ENCODE results near the gene CALML6. TPM values are rescaled to one million over a fixed set of nuclear protein-coding genes. Genes with fewer than 3 reads are reported as not detected.

The CALML6 gene
- total and polyA plus RNA-seq, 2 of the 4 experiments (the other 2 are of a cell fraction): 0.91 TPM; not detected in 1

GRCh38 chr1:1889090-1889750 is 25.8 kb upstream of the CALML6 start:
- dilution Hi-C loops (cut with HindIII; ENCODE audit: low sequenced_read_pairs, unreplicated experiment): loop anchor here (10.0 kb wide), 1 partner anchor 64 kb away; no protein-coding TSS in a partner anchor
- in situ Hi-C loops (cut with MboI; ENCODE audit: low sequenced_read_pairs): loop anchor here (10.0 kb wide), 1 partner anchor 94 kb away; no protein-coding TSS in a partner anchor
- H3K56ac ChIP-seq (ENCODE audit: extremely low read depth, insufficient read depth, low read length): peak overlapping the region; percentile 38; the same call in 1 of the 2 replicates
- BruUV-seq (replicated peaks): no TSS peak
- H2AK9ac ChIP-seq (replicated peaks; ENCODE audit: low read depth, low read length, poor library complexity): no peak overlapping the region
- H2BK20ac ChIP-seq (ENCODE audit: low read depth, low read length): no peak overlapping the region
- TF ChIP-seq CEBPB (IDR thresholded peaks at IDR 0.05; ENCODE audit: low read depth, low read length): peak; percentile 27; the same call in 1 of the 2 replicates
- TF ChIP-seq, protein P1, sequence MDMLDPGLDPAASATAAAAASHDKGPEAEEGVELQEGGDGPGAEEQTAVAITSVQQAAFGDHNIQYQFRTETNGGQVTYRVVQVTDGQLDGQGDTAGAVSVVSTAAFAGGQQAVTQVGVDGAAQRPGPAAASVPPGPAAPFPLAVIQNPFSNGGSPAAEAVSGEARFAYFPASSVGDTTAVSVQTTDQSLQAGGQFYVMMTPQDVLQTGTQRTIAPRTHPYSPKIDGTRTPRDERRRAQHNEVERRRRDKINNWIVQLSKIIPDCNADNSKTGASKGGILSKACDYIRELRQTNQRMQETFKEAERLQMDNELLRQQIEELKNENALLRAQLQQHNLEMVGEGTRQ (IDR thresholded peaks at IDR 0.05; ENCODE audit: low read depth, low read length): no peak
- H3K18ac ChIP-seq (ENCODE audit: low read depth, low read length): no peak overlapping the region
- ChIA-PET POLR2A (ENCODE audit: unreplicated experiment) (interaction anchor here (0.7 kb wide), 1 partner anchor 82 kb away, joined by 8 read pairs; no protein-coding TSS in a partner anchor), CTCF (interaction anchor here (0.6 kb wide), 1 partner anchor 265 kb away, joined by 4 read pairs; no protein-coding TSS in a partner anchor)
- intact Hi-C loops (cut with micrococcal nuclease): loop anchor here (5.0 kb wide), 2 partner anchors 62 to 102 kb away; no protein-coding TSS in a partner anchor
- no peak overlapping the region for H2BK15ac ChIP-seq (ENCODE audit: low read depth, low read length)
- peak overlapping the region; percentile 90 for H3K4me2 ChIP-seq (ENCODE audit: low read depth, low read length)
- no peak overlapping the region for H2AFZ ChIP-seq (replicated peaks; ENCODE audit: low read length, poor library complexity)
- H3K27ac ChIP-seq (ENCODE audit: insufficient read depth, low read length): peak overlapping the region; percentile 84
- no peak for ATAC-seq (ENCODE audit: low read depth)
- no peak overlapping the region for H4K5ac ChIP-seq (ENCODE audit: low read depth, low read length)
- peak overlapping the region; percentile 86; the same call in 1 of the 2 replicates for H2AK5ac ChIP-seq (ENCODE audit: low read depth, low read length)
- H3K36me3 ChIP-seq (ENCODE audit: control insufficient read depth, insufficient read depth, low read length): no peaks in the 10 kb centered on the region; the same call in none of the 2 replicates
- peaks cover 13 to 21% of the 10 kb centered on the region in 2 experiments for H3K79me1 ChIP-seq (ENCODE audit: low read depth in 1 of 2, low read length in 2 of 2)
- 17% methylated on average over 2 of the region's 9 CpGs; no CpG with 5 or more reads in 1 of the 2 experiments for WGBS, 2 experiments (ENCODE audit: extremely low coverage in 2 of 2, insufficient read length in 1 of 2)
- no peaks in the 10 kb centered on the region for H3K27me3 ChIP-seq (ENCODE audit: control insufficient read depth, insufficient read depth, low read length)
- H4K20me1 ChIP-seq (ENCODE audit: insufficient read depth, low read length): peaks cover 58% of the 10 kb centered on the region
- peak overlapping the region; percentile 28 for H2BK5ac ChIP-seq (ENCODE audit: low read depth, low read length, poor library complexity, severe bottlenecking)
- peak overlapping the region; percentile 87; the same call in 1 of the 2 replicates for H3K14ac ChIP-seq (replicated peaks; ENCODE audit: low read depth, low read length)
- peak overlapping the region in 1 of 2 experiments; percentile 94; a peak in 1 of 4 replicates for H4K8ac ChIP-seq (ENCODE audit: low read depth in 2 of 2, low read length in 2 of 2)
- H3K23ac ChIP-seq (ENCODE audit: low read depth, low read length): peak overlapping the region; percentile 76
- H3K4me3 ChIP-seq (ENCODE audit: insufficient read depth, low read depth, low read length): peak overlapping the region; percentile 87
- H3K9ac ChIP-seq (ENCODE audit: low read depth, low read length): peak overlapping the region; percentile 91
- DNase-seq: peak; percentile 24
- no peaks in the 10 kb centered on the region; the same call in 1 of the 2 replicates for H3K9me1 ChIP-seq (ENCODE audit: insufficient read depth, low read length)
- no peak overlapping the region for H3K4ac ChIP-seq (ENCODE audit: low read depth, low read length)
- no peak overlapping the region for H4K91ac ChIP-seq (ENCODE audit: insufficient read depth, low read depth, low read length)
- no peak overlapping the region for H2BK120ac ChIP-seq (ENCODE audit: low read depth, low read length)
- H3K4me1 ChIP-seq (ENCODE audit: control insufficient read depth, insufficient read depth, low read length): peaks cover 11% of the 10 kb centered on the region
- H3K9me3 ChIP-seq (ENCODE audit: control insufficient read depth, insufficient read depth, low read length): no peaks in the 10 kb centered on the region

Measured in IMR-90 (cell line).